ENCODE measurements around the gene ATG7.

The ATG7 gene

DNA sequence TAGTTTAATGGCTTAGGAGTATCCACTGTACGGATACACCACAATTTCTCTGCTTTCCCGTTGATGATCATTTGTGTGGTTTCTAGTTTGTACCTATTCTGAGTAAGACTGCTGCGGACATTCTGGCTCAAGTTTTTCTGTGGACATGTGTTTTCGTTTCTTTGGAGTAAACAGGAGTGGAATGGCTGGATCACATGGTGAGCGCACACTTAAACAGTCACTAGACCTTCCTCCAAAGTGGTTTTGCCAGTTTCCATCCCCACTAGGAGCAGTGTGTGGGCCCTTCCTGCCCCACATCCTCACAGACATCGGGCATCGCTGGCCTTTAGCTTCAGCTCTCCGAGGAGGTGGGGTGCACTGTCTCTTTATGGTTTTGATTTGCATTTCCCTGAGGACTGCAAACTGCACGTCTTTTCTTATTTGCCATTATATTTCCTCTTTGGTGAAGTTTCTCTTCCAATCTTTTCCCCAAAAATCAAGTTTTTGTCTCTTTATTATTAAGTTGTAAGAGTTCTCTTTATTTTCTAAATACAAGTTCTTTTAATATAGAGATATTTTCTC is 277.5 kb downstream of the ATG7 start:
- no peak overlapping the region for H3K4me3 ChIP-seq (ENCODE audit: low read depth, low read length)
- TF ChIP-seq, protein P1, sequence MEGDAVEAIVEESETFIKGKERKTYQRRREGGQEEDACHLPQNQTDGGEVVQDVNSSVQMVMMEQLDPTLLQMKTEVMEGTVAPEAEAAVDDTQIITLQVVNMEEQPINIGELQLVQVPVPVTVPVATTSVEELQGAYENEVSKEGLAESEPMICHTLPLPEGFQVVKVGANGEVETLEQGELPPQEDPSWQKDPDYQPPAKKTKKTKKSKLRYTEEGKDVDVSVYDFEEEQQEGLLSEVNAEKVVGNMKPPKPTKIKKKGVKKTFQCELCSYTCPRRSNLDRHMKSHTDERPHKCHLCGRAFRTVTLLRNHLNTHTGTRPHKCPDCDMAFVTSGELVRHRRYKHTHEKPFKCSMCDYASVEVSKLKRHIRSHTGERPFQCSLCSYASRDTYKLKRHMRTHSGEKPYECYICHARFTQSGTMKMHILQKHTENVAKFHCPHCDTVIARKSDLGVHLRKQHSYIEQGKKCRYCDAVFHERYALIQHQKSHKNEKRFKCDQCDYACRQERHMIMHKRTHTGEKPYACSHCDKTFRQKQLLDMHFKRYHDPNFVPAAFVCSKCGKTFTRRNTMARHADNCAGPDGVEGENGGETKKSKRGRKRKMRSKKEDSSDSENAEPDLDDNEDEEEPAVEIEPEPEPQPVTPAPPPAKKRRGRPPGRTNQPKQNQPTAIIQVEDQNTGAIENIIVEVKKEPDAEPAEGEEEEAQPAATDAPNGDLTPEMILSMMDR (IDR thresholded peaks at IDR 0.05; ENCODE audit: low read depth, low read length, missing control alignments): no peak
- no peak for DNase-seq (ENCODE audit: low read depth)

GRCh38 chr3:11551036-11551435 is 278.8 kb downstream of the ATG7 start:
- TF ChIP-seq, protein P1 (IDR thresholded peaks at IDR 0.05; ENCODE audit: low read depth, low read length, missing control alignments): no peak
- no peak for DNase-seq (ENCODE audit: low read depth)
- H3K4me3 ChIP-seq (ENCODE audit: low read depth, low read length): no peak overlapping the region

GRCh38 chr3:11552289-11553264 is 280.4 kb downstream of the ATG7 start:
- TF ChIP-seq, protein P1 (IDR thresholded peaks at IDR 0.05; ENCODE audit: low read depth, low read length, missing control alignments): no peak

GRCh38 chr3:11553436-11554235 is 281.4 kb downstream of the ATG7 start:
- H3K4me3 ChIP-seq (ENCODE audit: low read depth, low read length): no peak overlapping the region
- TF ChIP-seq, protein P1 (IDR thresholded peaks at IDR 0.05; ENCODE audit: low read depth, low read length, missing control alignments): no peak
- no peak for DNase-seq (ENCODE audit: low read depth)

More at GRCh38 chr3:11552289-11553264, 280.4 kb downstream of the ATG7 start:
- DNase-seq (ENCODE audit: low read depth): no peak
- no peak overlapping the region for H3K4me3 ChIP-seq (ENCODE audit: low read depth, low read length)

DNA sequence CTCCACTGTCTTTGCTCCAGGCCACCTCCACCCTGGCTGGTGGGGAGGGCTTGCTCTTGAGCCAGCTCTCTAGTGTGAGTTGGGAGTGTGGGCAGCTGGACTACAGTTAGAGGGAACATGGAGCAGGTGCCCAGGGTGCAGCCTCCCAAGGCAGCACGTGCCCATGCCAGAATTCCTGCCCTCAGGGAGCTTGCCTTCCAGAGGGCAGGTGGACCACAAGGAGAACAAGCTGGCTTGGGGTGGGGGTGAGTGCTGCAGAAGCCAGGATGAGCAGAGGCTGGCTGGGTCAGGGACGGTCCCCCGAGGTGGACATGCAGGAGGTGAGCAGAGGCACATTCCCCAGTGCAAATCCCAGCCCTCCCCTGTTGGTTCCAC is 282.0 kb downstream of the ATG7 start:
- H3K4me3 ChIP-seq (ENCODE audit: low read depth, low read length): no peak overlapping the region
- no peak for DNase-seq (ENCODE audit: low read depth)
- TF ChIP-seq, protein P1 (IDR thresholded peaks at IDR 0.05; ENCODE audit: low read depth, low read length, missing control alignments): no peak

- no peak for DNase-seq (ENCODE audit: low read depth)
- no peak overlapping the region for H3K4me3 ChIP-seq (ENCODE audit: low read depth, low read length)
- TF ChIP-seq, protein P1 (IDR thresholded peaks at IDR 0.05; ENCODE audit: low read depth, low read length, missing control alignments): no peak
Observed at GRCh38 chr3:11554666-11555065, 282.5 kb downstream of the ATG7 start.

All from GM12864 (cell line).